GM21381 (cell line): ENCODE measurements around the gene GPR146.
A peak's percentile ranks its signal among the peaks of the same experiment; 100 is the strongest.
"Not testable (repeated sequence)": the region's sequence is repeated elsewhere in the genome, so short reads cannot be mapped to it uniquely, and the experiment has no call there.

ENCODE experiments used
- ATAC-seq: cut with Tn5 transposase; IDR thresholded peaks from one replicate; pipeline ENCODE4 v1.9.1; 2021; ENCODE audit warnings: mild to moderate bottlenecking, moderate library complexity; ENCODE audit not compliant: unreplicated experiment

The GPR146 gene

GRCh38 chr7:1024876-1025742 lies 19.2 kb upstream of the GPR146 start:
- no peak for ATAC-seq

GRCh38 chr7:1025743-1026581 lies 18.4 kb upstream of the GPR146 start:
- no peak for ATAC-seq

GRCh38 chr7:1026721-1027161 lies 17.6 kb upstream of the GPR146 start:
- ATAC-seq: no peak

GRCh38 chr7:1027242-1028043 lies 16.9 kb upstream of the GPR146 start:
- no peak for ATAC-seq

GRCh38 chr7:1028044-1028770 lies 16.1 kb upstream of the GPR146 start:
- ATAC-seq: peak; percentile 38

- ATAC-seq: peak; percentile 26
Observed at GRCh38 chr7:1028775-1029636, 15.3 kb upstream of the GPR146 start.

GRCh38 chr7:1029637-1030443 lies 14.5 kb upstream of the GPR146 start:
- no peak for ATAC-seq

- ATAC-seq: no peak
Observed at GRCh38 chr7:1030444-1031070, 13.8 kb upstream of the GPR146 start.

- ATAC-seq: no peak
Observed at GRCh38 chr7:1031716-1032455, 12.5 kb upstream of the GPR146 start.

GRCh38 chr7:1032536-1033181 lies 11.7 kb upstream of the GPR146 start:
- no peak for ATAC-seq

- ATAC-seq: no peak
Observed at GRCh38 chr7:1033546-1034145, 10.7 kb upstream of the GPR146 start.

GRCh38 chr7:1034769-1035168 lies 9.6 kb upstream of the GPR146 start:
- ATAC-seq: not testable (repeated sequence)

- ATAC-seq: not testable (repeated sequence)
Observed at GRCh38 chr7:1036164-1036928, 8.0 kb upstream of the GPR146 start.

- ATAC-seq: not testable (repeated sequence)
Observed at GRCh38 chr7:1040233-1040632, 4.1 kb upstream of the GPR146 start.

GRCh38 chr7:1040790-1041189 lies 3.6 kb upstream of the GPR146 start:
- no peak for ATAC-seq
